Pulmonary artery endothelial cell (primary cell): ENCODE measurements around the gene IRF4. TPM values are rescaled to one million over a fixed set of nuclear protein-coding genes. Genes with fewer than 3 reads are reported as not detected.

Experiments
- DNase-seq: peaks from one replicate; pipeline ENCODE4 v3.0.0-alpha.2; 2011; ENCODE audit warnings: low read depth, low spot score
- total RNA-seq: library from RNA; depleted of rRNA; stranded (reverse); fragments of >200 nt; gene quantifications from 2 replicates; pipeline ENCODE4 v1.2.3, GENCODE V29; 2014

Gene IRF4
- total RNA-seq, 1 donor from 2014 or later, result 0.07 TPM

DNA sequence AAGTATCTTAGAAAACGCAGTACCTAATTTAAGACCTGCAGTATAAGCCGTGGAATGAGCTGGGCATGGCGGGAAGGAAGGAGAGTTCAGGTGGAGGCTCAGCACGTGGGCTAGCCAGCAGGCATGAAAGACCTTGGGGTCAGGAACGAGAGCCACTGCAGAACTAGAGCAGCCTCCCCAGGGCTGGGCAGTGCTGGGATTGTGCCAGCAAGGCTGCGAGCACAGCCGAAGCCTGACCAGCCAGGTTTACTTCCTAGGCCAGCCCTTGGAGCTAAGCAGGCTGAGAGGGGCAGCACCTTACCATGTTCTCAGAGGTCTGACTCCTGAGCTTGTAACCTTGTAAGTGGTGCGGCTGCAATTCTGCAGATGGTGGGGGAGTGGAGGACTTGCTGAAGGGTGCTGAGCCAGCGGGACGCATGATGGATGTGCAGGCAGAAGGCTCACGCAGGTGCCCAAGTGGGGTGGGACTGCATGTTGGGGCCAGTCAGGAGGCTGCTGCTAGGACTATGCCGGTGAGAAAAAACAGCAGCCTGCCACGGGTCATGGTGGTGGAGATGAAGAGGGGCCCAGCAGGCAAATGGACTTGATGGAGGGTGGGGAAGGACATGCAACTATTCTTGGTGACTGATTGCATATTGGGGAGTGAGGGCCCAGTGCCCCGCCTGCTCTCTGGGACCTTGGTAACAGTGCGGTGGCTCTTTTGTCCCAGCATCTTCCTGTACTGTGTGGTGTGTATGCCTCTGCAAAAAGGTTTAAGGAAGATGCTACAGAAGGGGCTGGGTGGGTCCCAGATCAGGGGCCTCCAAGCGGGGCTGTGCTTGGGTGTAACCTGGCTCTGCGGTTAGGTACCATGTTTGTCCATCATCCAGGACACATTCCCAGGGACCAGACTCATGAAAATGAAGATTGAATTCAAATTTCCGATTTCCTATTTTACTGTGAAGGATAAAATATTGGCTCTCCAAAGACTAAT, 37.6 kb upstream of the IRF4 start:
- DNase-seq, result no peak

DNA sequence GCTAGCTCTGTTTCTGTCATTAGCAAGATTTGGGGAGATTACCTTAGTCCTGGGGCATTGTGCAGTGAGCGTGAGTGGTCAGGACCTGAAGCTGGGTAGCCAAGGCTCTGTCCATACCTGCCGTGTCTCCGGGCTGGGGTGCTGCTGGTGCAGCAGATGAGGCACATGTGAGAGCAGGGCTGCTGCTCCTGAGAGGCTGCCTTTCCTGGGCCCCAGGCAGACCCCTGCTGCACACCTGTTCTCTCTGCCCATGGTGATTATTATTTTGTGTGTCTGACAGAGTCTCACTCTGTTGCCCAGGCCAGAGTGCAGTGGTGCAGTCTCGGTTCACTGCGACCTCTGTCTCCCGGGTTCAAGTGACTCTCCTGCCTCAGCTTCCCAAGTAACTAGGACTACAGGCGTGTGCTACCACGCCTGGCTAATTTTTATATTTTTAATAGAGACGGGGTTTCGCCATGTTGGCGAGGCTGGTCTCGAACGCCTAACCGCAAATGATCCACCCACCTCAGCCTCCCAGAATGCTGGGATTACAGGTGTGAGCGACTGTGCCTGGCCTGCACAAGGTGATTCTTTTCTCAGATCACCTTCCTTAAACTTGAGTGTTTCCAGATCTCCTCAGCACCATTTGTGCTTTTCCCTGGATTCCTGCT, 36.8 kb upstream of the IRF4 start:
- no peak for DNase-seq

DNA sequence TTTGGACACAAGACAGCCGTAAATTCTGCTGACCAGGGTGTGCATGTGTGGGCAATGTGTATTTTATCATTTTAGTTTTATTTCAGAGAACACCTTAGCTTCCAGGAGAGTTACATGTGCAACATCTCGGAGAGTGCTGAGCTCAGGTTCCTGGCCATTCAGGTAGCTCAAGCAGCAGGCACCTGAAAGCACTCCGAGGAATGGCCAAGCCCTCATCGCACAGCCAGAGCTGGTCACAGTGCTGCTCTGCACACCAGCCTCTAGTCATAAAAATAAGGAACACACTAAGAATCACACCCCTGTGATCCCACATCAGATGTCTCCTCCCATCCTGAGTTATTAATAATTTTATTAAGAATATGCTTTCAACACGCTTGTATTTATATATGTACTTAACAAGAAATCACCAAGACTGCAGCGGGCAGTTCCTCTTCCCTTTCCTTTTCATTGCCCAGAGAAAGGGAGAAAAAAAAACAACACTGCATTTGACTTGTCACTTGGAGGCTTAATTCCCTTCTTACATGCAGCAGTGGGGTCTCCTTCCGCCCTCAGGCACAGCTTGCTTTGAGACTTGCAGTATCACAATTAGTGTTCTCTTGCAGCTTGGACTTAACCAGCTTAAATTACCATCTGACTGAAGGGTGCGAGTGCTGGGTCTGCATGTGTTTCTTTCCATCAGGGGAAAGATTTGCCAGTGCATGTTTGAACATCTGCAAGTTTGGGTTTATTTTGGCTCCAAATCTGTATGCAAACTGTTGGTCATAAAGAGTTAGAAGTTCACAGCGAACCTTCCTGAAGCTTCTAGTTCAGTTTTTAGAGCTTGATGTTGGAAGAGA, 36.0 kb upstream of the IRF4 start:
- DNase-seq, result no peak

DNA sequence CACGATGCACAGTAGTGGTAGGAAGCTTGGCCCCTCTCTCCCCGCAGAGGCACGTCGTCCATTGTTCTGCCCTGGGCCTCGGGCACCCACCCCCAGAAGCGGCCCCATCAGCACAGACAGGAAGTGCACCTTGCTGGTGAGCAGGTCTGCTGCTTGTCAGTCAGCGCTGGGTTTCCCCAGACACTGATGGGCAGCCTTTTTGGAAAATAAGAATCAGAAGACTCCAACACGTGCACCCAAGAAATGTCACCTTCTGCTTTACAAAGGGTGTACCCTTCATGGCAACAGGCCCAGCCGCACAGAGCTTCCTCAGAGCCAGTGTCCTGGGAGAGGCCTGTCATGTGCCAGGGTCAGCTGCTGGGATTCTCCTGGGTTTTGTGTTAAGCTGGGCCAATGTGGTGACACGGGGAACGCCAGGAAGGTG, 34.7 kb upstream of the IRF4 start:
- DNase-seq, result no peak

DNA sequence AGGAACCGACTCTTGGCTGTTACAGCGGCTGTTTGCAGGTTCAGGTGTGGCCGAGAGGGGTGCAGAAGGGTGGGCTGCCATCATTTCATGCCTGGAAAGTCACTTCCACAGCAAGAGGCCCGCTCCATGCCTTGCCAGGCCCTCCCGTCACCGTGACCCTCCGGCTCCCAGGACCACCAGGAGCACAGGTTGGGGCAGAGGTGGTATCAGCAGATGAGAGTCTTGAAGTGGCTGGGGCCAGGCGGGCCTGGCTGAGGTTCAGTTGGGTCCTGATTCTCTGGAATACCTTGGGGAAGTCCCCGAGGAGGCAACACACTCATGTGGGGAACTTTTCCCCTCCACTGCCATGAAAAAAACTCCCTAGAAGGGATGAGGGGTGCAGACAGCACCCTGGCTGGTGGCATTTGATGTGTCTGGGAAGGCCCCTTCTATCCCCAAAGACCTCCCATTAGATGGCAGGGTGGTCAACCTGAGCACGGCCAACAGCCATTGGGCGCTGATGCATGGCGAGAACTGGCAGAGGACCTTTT, 34.2 kb upstream of the IRF4 start:
- DNase-seq, result no peak

DNA sequence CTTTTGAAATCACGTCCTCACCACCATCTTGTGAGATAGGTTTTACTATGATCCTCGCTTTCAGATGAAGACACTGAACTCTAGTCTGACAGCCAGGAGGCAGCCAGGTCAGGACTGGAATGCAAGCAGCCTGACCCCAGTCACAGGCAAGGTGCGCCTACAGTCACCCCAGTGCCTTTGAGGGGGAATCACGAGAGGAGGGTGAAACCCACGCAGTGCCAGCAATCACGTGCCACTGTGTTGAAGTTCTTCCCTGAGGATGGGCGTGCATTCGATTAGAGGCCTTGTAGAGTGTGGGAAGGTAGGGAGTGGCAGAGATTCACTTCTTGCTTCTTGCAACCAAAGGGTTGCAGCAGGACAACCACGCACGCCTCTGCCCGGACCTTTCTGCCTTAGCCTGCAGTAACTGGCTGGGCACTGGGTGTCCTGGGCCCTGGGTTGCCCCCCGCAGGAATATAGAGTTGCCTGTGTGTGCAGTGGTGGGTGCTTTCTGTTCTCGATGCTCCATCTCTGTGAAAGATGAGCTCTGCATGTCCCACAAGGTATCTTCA, 33.7 kb upstream of the IRF4 start:
- DNase-seq, result no peak

DNA sequence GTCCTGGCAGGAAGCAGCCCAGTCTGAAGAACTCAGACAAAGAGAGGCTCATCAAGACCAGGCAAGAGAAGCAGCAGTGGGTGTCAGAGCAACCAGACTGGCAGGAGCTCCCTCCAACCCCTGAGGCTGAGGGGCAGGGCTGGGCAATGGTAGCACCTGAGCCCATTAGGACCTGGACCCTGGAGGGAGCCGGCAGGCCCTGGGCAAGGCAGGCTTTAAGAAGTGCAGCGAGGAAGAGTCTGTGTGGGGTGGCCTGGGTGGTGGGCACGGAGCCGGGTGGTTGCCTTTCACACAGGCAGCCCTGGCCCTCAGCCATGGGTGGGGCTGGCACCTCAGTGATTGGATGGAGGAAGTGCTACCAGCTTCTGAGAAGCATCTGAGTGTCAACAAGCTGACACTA, 33.1 kb upstream of the IRF4 start:
- DNase-seq, result no peak

DNA sequence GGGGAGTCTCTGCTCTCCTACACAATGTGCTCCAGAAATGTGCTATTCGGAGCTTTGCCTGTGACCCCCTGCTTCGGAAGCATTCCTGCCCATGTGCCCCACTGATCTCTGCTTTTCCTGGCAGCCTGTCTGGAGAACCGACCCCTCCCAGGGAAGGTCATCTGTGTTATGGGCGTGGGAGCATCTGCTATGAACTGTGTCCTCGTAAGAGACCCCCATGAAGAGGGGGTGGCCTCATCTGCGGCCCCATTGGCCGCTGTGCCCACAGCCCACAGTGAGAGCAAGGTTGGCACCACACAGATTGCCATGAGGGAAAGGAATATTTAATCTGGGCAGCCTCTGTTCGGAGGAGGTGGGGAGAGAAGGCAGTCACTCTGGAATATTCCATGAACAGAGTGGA, 32.7 kb upstream of the IRF4 start:
- no peak for DNase-seq

DNA sequence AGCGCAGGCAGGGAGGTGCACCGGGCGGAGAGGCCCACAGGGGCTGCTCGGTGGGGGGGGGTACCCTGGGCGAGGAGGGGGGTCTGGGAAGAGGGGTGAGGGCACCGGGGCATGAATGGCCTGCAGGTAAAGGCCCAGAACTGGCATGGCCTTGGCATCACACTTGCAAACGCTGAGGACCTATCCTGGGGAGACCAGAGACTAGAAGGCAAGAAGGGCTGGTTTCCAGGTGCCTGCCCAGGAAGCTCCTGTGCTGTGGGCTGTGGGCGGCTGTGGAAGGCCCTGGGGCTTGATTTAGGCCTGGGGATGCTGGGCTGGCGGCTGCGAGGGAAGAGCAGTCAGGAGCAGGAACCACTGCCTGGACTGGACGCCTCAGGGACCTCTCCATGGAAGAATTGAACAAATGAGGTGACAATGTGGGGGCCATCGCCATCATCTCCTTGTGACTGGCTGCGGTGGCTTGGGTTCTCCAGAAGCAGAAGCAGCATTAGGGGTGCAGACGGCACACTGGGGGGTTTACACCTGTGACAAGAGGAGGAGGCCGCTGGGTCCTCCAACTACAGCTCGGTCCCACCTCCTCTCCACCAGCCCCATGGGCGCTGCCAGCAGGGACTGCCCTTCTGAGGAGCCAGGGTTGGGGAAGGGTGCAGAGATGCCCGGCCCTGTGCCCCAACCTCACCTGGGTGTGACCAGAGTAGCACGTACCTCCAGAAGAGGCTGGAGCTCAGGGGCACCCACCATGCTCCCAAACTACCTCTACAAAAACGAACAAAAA, 32.1 kb upstream of the IRF4 start:
- no peak for DNase-seq

DNA sequence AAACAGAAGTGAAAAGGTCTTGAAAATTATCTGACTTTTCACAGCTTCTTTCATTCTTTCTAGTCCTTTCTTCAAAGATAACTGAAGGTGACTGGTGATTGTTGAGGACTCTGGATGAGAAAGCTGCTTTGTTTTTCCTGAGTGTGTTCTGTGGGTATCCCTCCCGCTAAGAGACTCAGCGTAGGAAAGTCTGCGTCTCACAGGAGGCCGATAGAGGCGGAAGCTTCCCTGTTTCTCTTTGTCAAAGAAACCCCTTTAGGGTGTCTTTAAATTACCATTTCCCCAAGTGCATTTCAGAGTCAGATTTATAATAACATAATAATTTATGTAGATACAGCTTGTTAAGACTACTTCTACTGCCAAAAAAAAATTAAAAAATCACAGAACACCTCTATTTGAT, 31.2 kb upstream of the IRF4 start:
- DNase-seq, result no peak

DNA sequence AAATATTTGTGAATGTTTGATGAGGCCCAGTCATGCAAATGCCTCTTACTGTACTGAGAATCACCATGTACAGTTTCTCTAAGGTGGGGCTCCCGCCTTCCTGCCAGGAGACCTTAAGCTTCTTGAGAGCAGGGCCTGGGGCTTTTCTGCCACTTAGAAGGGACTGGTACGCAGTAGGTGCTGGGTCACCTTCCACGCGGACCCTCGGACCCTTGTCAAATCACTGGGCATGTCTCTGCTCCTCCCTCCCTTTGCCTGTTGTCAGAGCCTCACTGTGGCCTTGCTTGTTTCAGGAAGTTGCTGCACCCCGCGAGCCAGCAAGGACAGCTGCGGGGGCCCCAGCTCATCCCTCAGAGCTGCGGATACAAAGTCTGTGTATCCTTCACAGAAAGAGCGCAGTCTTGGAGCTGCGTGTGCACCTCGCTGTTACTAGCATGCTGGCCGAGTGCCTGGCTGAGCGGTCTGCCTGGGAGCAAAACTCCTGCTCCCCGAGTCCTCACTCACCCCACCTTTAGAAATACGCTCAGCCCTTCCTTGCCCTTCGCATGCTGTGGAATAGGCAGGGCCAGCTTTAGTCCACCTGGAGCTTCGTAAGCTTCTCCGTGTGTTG, 30.7 kb upstream of the IRF4 start:
- DNase-seq, result no peak

DNA sequence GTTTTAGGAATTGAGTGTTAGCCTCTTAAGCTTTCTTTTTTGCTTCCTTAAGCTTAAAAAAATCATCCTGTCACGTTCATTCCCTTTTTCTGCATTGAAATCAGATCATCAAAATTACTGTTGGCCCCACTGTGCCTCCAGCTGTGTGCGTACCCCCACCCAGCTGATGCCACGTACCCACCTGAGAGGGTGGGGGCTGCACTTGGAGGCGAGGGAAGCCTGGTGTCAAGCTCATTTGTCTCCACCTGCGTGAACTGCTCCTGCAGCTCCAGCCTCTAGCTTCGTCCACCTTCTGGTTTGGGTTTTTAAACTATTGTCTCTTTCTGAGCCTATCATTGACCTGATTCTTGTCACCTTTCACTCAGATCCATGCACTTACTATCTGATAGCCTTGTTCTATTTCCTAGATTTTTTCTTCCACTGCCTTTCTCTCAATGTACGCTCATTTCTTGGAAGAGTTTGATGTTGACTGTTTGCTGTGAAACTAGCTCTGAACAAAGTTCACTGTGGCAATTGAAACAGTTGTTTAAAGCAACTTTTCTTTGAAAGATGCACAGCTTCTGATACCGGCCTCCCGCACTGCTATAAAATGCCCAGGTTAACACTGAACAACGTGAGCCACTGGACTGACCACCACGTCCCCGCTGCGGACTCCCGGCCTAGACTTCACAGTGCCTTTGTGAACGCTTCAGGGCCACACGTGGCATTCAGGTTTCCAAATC, 30.0 kb upstream of the IRF4 start:
- no peak for DNase-seq

DNA sequence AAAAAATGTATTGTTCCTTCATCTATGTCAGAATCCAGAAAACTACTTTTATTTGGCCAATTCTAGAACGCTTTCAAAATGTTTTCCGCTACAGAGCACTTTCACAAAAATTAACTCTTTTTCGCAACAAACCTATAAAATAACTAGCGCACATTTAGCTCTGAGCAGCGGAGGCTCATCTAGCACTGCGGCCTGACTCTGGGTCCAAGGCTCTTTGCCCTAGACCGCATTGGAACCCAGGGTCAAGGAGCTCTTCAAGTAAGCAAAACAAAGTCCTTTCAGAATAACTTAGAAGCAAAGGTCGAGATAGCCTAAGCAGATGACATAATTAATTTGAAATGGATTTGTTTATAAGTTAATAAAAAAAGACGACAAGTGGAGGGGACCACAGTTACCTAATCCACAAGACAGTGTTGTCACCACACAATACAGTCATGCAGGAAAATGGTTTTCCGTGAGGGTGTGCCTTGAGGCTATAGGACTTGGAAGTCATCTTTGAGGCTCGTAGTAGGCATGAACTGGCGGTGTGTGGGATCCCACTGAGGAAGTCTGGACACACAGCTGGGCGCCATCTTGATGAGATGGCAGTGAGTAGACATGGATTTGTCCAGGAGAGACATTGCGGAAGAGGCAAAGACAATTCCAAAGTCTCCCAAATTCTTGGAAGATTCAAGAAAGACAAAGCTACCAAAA, 29.2 kb upstream of the IRF4 start:
- no peak for DNase-seq

DNA sequence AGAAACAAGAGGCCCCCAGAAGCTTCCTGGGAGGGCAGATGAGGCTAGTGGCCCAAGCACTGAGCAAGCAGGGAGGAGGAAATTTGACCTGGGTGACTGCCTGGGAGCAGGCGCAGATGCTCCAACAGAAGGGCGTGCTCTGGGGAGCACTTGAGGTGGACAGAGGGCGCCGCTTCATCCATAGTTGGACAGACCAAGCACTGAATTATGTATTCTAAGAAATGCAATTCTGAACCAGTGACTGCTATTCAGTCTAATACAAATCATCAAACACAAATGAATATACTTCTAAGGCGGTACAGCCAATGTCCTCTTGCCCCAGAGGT, 28.7 kb upstream of the IRF4 start:
- DNase-seq, result no peak

DNA sequence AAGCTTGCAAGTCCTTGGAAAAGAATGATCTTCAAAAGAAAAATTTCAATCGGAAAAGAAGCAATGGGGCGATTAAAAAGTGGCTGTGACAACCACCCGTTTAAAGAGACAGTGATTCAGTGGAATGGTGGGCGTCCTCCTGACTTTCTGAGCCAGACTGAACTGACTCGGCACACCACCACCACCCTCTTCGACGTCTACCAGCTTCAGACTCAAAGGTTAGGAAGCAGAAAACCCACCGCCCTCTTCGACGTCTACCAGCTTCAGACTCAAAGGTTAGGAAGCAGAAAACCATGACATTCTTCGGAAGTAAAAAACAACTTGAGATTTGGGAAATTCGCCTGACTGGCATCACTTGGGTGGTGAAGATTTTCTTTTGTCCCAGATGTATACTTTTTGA, 28.3 kb upstream of the IRF4 start:
- no peak for DNase-seq

DNA sequence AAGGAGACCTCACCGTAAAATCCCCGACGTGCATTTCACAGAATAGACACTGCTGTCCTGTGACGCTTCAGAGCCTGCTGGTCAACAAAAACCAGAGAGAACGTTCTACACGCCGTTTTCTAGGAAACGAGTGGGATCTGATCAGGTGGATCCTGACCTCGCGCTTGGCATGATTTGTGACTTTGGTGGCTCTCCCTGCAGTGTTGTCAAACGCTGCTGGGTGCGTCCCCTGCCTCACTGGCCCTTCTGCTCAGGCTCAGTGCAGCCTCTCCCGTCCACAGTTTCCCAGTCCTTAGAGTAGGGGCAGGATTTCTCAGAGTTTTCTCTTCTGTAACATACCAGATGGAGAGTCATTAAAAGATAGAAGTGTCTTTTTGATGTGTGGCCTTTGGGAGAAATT, 27.6 kb upstream of the IRF4 start:
- DNase-seq, result no peak

DNA sequence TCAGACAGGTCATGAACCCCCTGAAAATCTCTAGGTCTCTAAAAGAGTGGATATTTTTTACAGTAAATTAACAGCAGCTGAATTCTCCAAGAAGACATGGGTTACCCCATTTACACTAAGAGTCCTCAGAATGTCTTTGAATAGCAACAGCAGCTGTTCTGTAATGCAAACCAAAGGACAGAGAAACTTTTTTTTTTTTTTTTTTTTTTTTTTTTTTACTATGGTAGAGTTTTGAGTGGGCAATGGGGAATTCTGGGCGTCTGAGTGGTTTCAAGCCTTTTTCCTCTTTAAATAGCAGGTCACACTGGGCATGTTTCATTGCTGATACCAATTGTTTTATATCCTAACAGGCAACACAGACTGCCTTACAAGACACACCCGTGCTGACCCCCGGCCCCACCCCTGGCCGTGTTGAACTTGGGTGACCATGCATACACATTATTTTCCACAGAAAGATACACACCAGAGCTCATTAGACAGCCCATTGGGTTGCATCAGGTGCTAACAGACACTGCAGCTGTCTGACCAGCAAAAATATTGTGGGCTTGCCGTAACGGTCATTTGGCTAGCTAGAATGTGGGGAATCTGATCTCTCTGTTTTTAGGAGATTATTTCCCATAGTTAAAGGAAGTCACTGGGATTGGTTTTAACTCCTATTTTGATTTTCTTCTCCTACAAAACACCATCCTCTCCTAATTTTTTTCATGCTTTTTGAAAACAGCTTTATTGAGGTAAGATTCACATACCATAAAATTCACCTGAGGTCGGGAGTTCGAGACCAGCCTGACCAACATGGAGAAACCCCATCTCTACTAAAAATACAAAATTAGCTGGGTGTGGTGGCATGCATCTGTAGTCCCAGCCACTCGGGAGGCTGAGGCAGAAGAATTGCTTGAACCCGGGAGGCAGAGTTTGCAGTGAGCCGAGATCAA, 26.7 kb upstream of the IRF4 start:
- no peak for DNase-seq

DNA sequence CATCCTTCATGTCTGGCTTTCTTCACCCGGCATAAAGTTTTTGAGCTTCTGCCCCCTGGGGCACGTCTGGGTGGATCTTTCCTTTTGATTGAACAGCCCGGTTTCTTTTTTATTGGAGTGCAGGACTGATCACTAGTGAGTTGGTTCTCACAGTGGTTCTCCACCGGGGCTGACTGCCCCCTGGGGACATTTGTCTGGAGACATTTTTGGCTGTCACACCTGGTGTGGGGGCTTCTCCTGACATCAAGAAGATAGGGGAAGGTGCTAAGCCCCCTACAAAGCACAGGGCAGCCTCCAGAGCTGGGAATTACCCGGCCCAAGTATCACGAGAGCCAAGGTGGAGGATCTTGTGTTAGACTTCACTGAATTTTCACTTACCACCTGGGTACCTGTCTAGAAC, 25.7 kb upstream of the IRF4 start:
- DNase-seq, result no peak
